Kidney (tissue), 14 donors: ENCODE results near the gene RHEX. TPM values are rescaled to one million over a fixed set of nuclear protein-coding genes. Genes with fewer than 3 reads are reported as not detected.

Experiments
- DNase-seq, 5 donors: peaks; one replicate each; pipeline ENCODE4 v3.0.0-alpha.2; 2013 to 2020
- FAIRE-seq: peaks from 2 replicates; lab custom pipeline; 2012; peaks lifted over from hg19 to GRCh38; lab: Jason Lieb, UNC
- H3K27ac ChIP-seq, 2 donors: one replicate each; pipeline ENCODE4 v1.7.0; 2013; ENCODE audit warnings: low read depth in 2 of 2, low read length in 2 of 2, inconsistent platforms in 1 of 2
- H3K27me3 ChIP-seq: one replicate; pipeline ENCODE4 v1.7.1; 2013; ENCODE audit warnings: low read length, inconsistent platforms; ENCODE audit not compliant: control insufficient read depth, insufficient read depth
- H3K36me3 ChIP-seq, 3 donors: one replicate each; pipeline versions ENCODE4 v1.7.0 to v1.7.1; 2013; ENCODE audit warnings: low read length in 3 of 3, control low read depth in 1 of 3, inconsistent platforms in 1 of 3; ENCODE audit not compliant: insufficient read depth in 3 of 3, control insufficient read depth in 2 of 3
- H3K4me1 ChIP-seq, 3 donors: one replicate each; pipeline versions ENCODE4 v1.7.0 to v1.7.1; 2013; ENCODE audit warnings: low read length in 3 of 3, inconsistent platforms in 1 of 3, low read depth in 1 of 3; ENCODE audit not compliant: control insufficient read depth in 2 of 3, insufficient read depth in 2 of 3
- H3K4me3 ChIP-seq, 3 donors: one replicate each; pipeline versions ENCODE4 v1.7.0 to v1.8.1; 2013; ENCODE audit warnings: low read length in 3 of 3, control low read depth in 1 of 3, inconsistent platforms in 1 of 3
- H3K9ac ChIP-seq, 3 donors: one replicate each; pipeline versions ENCODE4 v1.7.0 to v1.7.1; 2013; ENCODE audit warnings: low read length in 3 of 3, control low read depth in 1 of 3, inconsistent platforms in 1 of 3
- H3K9me3 ChIP-seq, 3 donors: one replicate each; pipeline versions ENCODE4 v1.7.0 to v1.7.1; 2013; ENCODE audit warnings: low read length in 3 of 3, control low read depth in 1 of 3, inconsistent platforms in 1 of 3; ENCODE audit not compliant: control insufficient read depth in 2 of 3, insufficient read depth in 1 of 3
- intact Hi-C: fragments of 100-400 bp; cut with DNase I; formaldehyde crosslinking; loops from one replicate; pipeline ENCODE4 v1.11.1; 2022
- polyA plus RNA-seq: library from polyadenylated mRNA; stranded (reverse); fragments of 350-450 nt; fragmentation: Illumina TruSeq; extraction: RNeasy Lipid Tissue Mini Kit (QIAGEN cat#74804); gene quantifications from one replicate; pipeline ENCODE4 v1.2.3, GENCODE V29; 2014; ENCODE audit warnings: low read depth, low replicate concordance; ENCODE audit not compliant: insufficient read depth
- total RNA-seq: library from RNA; stranded (reverse); fragmentation: NEBNext Ultra II Directional; extraction: Animal tissue kit (Norgen Biotek cat#: 25700); gene quantifications from one replicate; pipeline ENCODE4 v1.2.1, GENCODE V29; 2021
- TF ChIP-seq, protein P1 (sequence below): IDR thresholded peaks from 3 replicates; pipeline ENCODE4 v1.5.1; 2012; ENCODE audit warnings: mild to moderate bottlenecking, moderate library complexity, borderline replicate concordance; ENCODE audit not compliant: insufficient read depth; ENCODE audit errors: extremely low read depth
- donor health status: control.
- donor health status: control.
- donor health status: control.
- donor health status: control.
- donor health status: control.
- donor health status: DM: yes; HTN: yes; CAD: no.
- donor health status: Normal renal cell carcinoma (clear cell type).

RHEX gene
- total and polyA plus RNA-seq, 2 donors from 2014 or later, result 10.2 to 39.5 TPM

DNA sequence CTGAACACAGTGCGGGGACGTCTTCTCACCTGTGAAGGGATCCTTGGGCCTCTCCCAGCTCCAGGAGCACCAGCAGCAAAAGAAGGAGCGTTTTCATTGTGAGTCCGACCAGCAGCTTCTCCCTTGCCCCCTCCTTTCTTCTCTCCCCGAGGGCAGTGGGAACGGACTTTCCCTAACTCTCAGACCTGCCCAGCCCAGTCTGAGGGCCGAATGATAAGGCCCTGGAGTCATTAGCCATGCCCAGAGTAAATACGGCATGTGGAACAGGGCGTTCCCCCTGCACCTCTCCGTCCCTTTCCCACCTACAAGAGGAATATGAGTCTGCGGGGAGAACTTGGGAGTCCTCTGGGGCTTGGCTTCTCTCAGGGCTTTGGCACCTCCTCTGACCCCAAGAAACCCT, 29.3 kb upstream of the RHEX start, which contains the start of gene CTSE:
CTSE (minus strand) TSS at position 201 of the 400 bp plus-strand sequence; CDS start at position 97, 104 bp downstream.
- intact Hi-C loops, result no loop called here
- no peak within 1 kb of the TSS for H3K27ac ChIP-seq
- H3K27me3 ChIP-seq, result no peaks in the 10 kb centered on the region
- no peaks in the 10 kb centered on the region for H3K36me3 ChIP-seq
- H3K4me1 ChIP-seq, result no peaks in the 10 kb centered on the region
- DNase-seq (no peak), FAIRE-seq (no peak)
- no peaks in the 10 kb centered on the region for H3K9me3 ChIP-seq
- no peak within 1 kb of the TSS for H3K4me3 ChIP-seq
- TF ChIP-seq, protein P1, sequence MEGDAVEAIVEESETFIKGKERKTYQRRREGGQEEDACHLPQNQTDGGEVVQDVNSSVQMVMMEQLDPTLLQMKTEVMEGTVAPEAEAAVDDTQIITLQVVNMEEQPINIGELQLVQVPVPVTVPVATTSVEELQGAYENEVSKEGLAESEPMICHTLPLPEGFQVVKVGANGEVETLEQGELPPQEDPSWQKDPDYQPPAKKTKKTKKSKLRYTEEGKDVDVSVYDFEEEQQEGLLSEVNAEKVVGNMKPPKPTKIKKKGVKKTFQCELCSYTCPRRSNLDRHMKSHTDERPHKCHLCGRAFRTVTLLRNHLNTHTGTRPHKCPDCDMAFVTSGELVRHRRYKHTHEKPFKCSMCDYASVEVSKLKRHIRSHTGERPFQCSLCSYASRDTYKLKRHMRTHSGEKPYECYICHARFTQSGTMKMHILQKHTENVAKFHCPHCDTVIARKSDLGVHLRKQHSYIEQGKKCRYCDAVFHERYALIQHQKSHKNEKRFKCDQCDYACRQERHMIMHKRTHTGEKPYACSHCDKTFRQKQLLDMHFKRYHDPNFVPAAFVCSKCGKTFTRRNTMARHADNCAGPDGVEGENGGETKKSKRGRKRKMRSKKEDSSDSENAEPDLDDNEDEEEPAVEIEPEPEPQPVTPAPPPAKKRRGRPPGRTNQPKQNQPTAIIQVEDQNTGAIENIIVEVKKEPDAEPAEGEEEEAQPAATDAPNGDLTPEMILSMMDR, result no peak
- no peak within 1 kb of the TSS for H3K9ac ChIP-seq

DNA sequence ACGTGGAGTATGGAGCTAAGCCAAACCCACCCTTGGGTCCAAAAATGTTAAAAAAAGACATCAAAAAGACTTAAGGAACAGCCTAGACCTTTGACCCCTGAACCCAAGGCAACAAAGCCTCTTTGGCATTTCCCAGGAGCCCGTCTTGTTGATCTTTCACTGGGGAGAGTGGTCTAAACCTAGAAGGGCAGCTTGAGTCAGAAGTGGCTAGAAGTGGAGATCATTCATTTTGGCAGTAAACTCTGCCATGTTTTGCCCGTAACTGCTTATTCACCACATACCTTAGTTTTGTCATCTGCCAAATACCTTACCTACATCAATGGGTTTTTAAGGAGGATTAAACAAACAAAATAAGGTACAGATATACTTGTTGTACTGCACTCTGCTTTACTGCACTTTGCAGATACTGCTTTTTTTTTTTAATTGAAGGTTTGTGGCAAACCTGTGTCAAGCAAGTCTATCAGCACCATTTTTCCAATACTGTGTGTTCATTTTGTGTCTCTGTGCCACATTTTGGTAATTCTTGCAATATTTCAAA, 27.6 kb upstream of the RHEX start:
- H3K9me3 ChIP-seq, result no peaks in the 10 kb centered on the region
- H3K4me1 ChIP-seq, result peaks cover 0 to 3% (median 0%) of the 10 kb centered on the region in 3 donors
- H3K4me3 ChIP-seq, result no peak overlapping the region
- H3K36me3 ChIP-seq, result no peaks in the 10 kb centered on the region
- intact Hi-C loops, result no loop called here
- no peak for FAIRE-seq
- no peak overlapping the region for H3K27ac ChIP-seq
- DNase-seq, result no peak
- no peaks in the 10 kb centered on the region for H3K27me3 ChIP-seq
- TF ChIP-seq, protein P1, result no peak
- H3K9ac ChIP-seq, result no peak overlapping the region

DNA sequence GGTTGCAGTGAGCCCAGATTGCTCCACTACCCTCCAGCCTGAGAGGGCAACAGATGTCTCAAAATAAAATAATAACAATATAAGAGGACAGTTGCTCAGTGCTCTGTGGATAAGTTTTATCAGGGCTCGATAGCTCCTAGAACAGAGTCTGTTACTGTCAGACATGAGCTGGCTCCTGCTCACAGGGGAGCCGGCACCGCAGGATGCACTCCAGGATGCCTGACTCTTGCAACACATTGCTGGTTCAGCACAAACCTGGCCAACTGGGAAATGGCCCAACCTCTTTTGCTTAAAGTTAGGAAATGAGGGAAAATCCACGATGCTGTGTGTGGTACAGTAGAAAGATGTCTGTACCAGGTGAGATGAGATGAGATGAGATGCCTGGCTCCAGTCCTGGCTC, 23.5 kb upstream of the RHEX start:
- H3K9ac ChIP-seq, result no peak overlapping the region
- TF ChIP-seq, protein P1, result no peak
- H3K4me1 ChIP-seq, result peaks cover 0 to 4% (median 3%) of the 10 kb centered on the region in 3 donors
- H3K9me3 ChIP-seq, result no peaks in the 10 kb centered on the region
- no peaks in the 10 kb centered on the region for H3K36me3 ChIP-seq
- no peak overlapping the region for H3K27ac ChIP-seq
- no peaks in the 10 kb centered on the region for H3K27me3 ChIP-seq
- DNase-seq (no peak), FAIRE-seq (no peak)
- intact Hi-C loops, result no loop called here
- H3K4me3 ChIP-seq, result no peak overlapping the region

DNA sequence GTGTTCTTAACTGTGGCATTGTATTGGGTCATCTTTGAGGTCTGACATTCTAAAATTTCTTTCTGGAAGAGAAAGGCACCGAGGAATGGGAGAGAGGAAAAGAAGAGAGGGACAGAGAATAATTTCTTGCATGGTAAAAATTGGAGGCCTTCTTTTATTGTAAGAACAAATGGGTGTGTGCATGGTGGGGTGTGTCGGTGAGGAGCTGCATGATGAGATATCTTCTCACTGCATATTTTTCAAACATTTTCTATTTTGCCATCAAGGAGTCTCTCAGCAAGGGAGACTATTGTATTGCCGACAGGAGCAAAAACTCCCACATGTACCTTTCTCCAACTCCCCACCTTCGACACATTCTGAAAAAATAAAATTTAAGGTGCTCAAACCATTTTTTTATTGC, 22.8 kb upstream of the RHEX start:
- intact Hi-C loops, result no loop called here
- Histone ChIP-seq H3K4me1 (peaks cover 0 to 4% (median 3%) of the 10 kb centered on the region in 3 donors), H3K36me3 (no peaks in the 10 kb centered on the region), H3K9me3 (no peaks in the 10 kb centered on the region), H3K9ac (no peak overlapping the region), H3K27me3 (no peaks in the 10 kb centered on the region), H3K4me3 (no peak overlapping the region), H3K27ac (no peak overlapping the region)
- TF ChIP-seq, protein P1, result no peak
- FAIRE-seq, result no peak
- DNase-seq, result no peak
